ENCODE results near the gene POLE4. TPM values are rescaled to one million over a fixed set of nuclear protein-coding genes. Genes with fewer than 3 reads are reported as not detected.

POLE4 gene
- total and polyA plus RNA-seq, 2 donors (not counting 1 experiment from before 2014, with no cell fraction given) = 23.3 to 53.3 TPM

DNA sequence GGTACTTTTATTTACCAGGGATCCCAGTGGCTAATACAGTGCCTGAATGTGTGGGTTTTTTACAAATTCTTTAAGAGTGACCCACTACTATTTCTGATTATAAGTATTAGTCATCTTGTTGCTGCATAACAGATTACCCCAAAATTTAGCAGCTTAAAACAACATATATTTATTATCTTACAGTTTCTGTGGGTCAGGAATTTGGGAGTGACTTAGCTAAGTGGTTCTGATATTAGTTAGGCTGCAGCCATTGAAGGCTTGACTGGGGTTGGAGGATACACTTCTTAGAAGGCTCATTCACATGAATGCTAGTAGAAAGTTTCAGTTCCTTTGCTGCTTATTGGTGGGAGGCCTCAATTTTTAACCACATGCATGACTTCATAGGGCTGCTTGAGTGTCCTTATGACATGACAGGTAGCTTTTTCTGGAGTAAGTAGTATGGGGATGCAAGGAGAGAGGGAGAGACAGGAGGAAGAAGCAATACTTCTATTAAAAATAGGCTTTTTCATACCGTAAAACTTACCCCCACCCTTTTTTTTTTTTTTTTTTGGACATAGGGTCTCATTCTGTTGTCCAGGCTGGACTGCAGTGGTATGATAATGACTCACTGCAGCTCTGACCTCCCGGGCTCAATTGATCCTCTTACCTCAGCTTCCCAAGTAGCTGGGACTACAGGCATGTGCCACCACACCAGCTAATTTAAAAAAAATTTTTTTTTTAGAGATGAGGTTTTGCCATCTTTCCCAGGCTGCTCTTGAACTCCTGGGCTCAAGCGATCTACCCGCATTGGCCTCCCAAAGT is 13.3 kb upstream of the POLE4 start:
- no peaks in the 10 kb centered on the region for H3K36me3 ChIP-seq (replicated peaks in 1 of 2; ENCODE audit: control extremely low read depth in 1 of 2, control insufficient read depth in 1 of 2, extremely low read depth in 1 of 2, insufficient read depth in 2 of 2, low read length in 1 of 2)
- ATAC-seq (ENCODE audit: low read depth) = peak; percentile 90

More for the DNA sequence above, 13.3 kb upstream of the POLE4 start:
- H3K27me3 Mint-ChIP-seq = no peaks in the 10 kb centered on the region
- H3K79me2 ChIP-seq (ENCODE audit: control insufficient read depth, insufficient read depth, low read length) = no peaks in the 10 kb centered on the region
- DNase-seq = peak; percentile 32
- no peak overlapping the region for H3K4me3 Mint-ChIP-seq
- H2AFZ ChIP-seq (ENCODE audit: insufficient read depth, low read depth, low read length, poor library complexity, severe bottlenecking) = no peak overlapping the region
- H3K4me1 ChIP-seq (ENCODE audit: control insufficient read depth in 2 of 2, insufficient read depth in 2 of 2, low read length in 2 of 2) = peaks cover 4 to 5% of the 10 kb centered on the region in 2 donors
- no peak overlapping the region for H3K27ac ChIP-seq (ENCODE audit: low read length in 2 of 2)
- peaks cover 38% of the 10 kb centered on the region for H3K4me1 Mint-ChIP-seq
- no peak overlapping the region for H3K4me2 ChIP-seq (replicated peaks; ENCODE audit: low read depth, low read length, poor library complexity, severe bottlenecking)
- intact Hi-C loops (cut with micrococcal nuclease) = no loop called here
- H3K27ac Mint-ChIP-seq = no peak overlapping the region
- H3K9me3 ChIP-seq (ENCODE audit: control extremely low read depth in 1 of 3, control insufficient read depth in 2 of 3, insufficient read depth in 1 of 3, low read length in 2 of 3) = peaks cover 0 to under 1% (median 0%) of the 10 kb centered on the region in 3 donors
- ChIA-PET CTCF (interaction anchor here (0.7 to 0.9 kb wide), 3 partner anchors 13 to 367 kb away, joined by 3 to 4 read pairs (median 3); no protein-coding TSS in a partner anchor), POLR2A (no interaction called here)
- no peaks in the 10 kb centered on the region for H3K27me3 ChIP-seq (replicated peaks in 1 of 4; ENCODE audit: control extremely low read depth in 1 of 4, control insufficient read depth in 3 of 4, insufficient read depth in 4 of 4, low read length in 3 of 4)
- H4K20me1 ChIP-seq (ENCODE audit: control insufficient read depth, insufficient read depth, low read length, poor library complexity, severe bottlenecking) = no peaks in the 10 kb centered on the region
- no peak overlapping the region for H3K9ac ChIP-seq (ENCODE audit: low read length)
- TF ChIP-seq EZH2 (IDR thresholded peaks at IDR 0.05; ENCODE audit: borderline replicate concordance, insufficient read depth, low read depth, low read length, poor library complexity, severe bottlenecking) = no peak
- TF ChIP-seq, protein P1, sequence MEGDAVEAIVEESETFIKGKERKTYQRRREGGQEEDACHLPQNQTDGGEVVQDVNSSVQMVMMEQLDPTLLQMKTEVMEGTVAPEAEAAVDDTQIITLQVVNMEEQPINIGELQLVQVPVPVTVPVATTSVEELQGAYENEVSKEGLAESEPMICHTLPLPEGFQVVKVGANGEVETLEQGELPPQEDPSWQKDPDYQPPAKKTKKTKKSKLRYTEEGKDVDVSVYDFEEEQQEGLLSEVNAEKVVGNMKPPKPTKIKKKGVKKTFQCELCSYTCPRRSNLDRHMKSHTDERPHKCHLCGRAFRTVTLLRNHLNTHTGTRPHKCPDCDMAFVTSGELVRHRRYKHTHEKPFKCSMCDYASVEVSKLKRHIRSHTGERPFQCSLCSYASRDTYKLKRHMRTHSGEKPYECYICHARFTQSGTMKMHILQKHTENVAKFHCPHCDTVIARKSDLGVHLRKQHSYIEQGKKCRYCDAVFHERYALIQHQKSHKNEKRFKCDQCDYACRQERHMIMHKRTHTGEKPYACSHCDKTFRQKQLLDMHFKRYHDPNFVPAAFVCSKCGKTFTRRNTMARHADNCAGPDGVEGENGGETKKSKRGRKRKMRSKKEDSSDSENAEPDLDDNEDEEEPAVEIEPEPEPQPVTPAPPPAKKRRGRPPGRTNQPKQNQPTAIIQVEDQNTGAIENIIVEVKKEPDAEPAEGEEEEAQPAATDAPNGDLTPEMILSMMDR (IDR thresholded peaks at IDR 0.05) = no peak
- H3K4me3 ChIP-seq (ENCODE audit: control extremely low read depth in 1 of 5, extremely low read depth in 1 of 5, insufficient read depth in 1 of 5, low read depth in 2 of 5, low read length in 4 of 5) = no peak overlapping the region
- H3K9me3 Mint-ChIP-seq (ENCODE audit: insufficient read depth) = peaks cover under 1% of the 10 kb centered on the region
- WGBS (ENCODE audit: insufficient coverage) = 100% methylated on average over 2 of the region's 4 CpGs

All from B cell (primary cell).